Endothelial cell of umbilical vein (primary cell): ENCODE measurements around the gene UBE3D. TPM values are rescaled to one million over a fixed set of nuclear protein-coding genes. Genes with fewer than 3 reads are reported as not detected.

ENCODE experiments used
- BruUV-seq: library from RNA; stranded (reverse); fragments of 400-500 nt; replicated peaks from 2 replicates; lab custom pipeline; 2021; lab: Mats Ljungman, UMichigan
- CTCF ChIA-PET: fragments of 300-600, 350-600 bp; sonication (Branson Sonifier 250); formaldehyde crosslinking; loops from one replicate; lab custom pipeline; 2021; ENCODE audit warnings: antibody characterized with exemption, inconsistent platforms; lab: Charles Lee
- POLR2A ChIA-PET: fragments of 300-600, 350-600 bp; sonication (Branson Sonifier 250); formaldehyde crosslinking; loops from one replicate; lab custom pipeline; 2021; ENCODE audit warnings: antibody characterized with exemption, inconsistent platforms; lab: Charles Lee
- DNase-seq: peaks from one replicate; pipeline ENCODE4 v3.0.0-alpha.2; 2011; ENCODE audit warnings: low read depth, low spot score
- FAIRE-seq: peaks from 2 replicates; lab custom pipeline; 2011; peaks lifted over from hg19 to GRCh38; lab: Jason Lieb, UNC
- H2AFZ ChIP-seq: 2 replicates; pipeline ENCODE4 v1.6.0; 2012; ENCODE audit warnings: low read depth, low read length, control low read depth, inconsistent platforms
- H3K27ac ChIP-seq: 2 replicates; pipeline ENCODE4 v1.5.1; 2011; ENCODE audit warnings: low read depth, mild to moderate bottlenecking, control low read depth, low read length, moderate library complexity; ENCODE audit not compliant: insufficient read depth
- H3K27me3 ChIP-seq, 2 experiments: 2 replicates each; pipeline versions ENCODE4 v1.6.0 to v1.6.1; 2011; ENCODE audit warnings: low read length in 2 of 2, mixed read lengths in 1 of 2; ENCODE audit not compliant: control insufficient read depth in 2 of 2, insufficient read depth in 2 of 2
- H3K36me3 ChIP-seq, 2 experiments: 2 replicates in 1 of 2; 3 replicates in 1 of 2; pipeline ENCODE4 v1.5.1; 2011; ENCODE audit warnings: low read length in 2 of 2, mild to moderate bottlenecking in 1 of 2, moderate library complexity in 1 of 2; ENCODE audit not compliant: control insufficient read depth in 2 of 2, insufficient read depth in 2 of 2; ENCODE audit errors: extremely low read depth in 1 of 2
- H3K4me1 ChIP-seq: 3 replicates; pipeline ENCODE4 v1.5.1; 2011; ENCODE audit warnings: mild to moderate bottlenecking, low read length; ENCODE audit not compliant: control insufficient read depth, insufficient read depth; ENCODE audit errors: extremely low read depth
- H3K4me2 ChIP-seq: 2 replicates; pipeline ENCODE4 v1.6.1; 2011; ENCODE audit warnings: low read length, control low read depth, mixed read lengths; ENCODE audit not compliant: insufficient read depth
- H3K4me3 ChIP-seq, 3 experiments: fragments of 200-600 bp in 1 of 3; sonication (generic), shearing (Covaris generic) in 1 of 3; replicated peaks in 1 of 3; 2 replicates each; pipeline ENCODE4 v1.5.1; 2011 to 2016; ENCODE audit warnings: control low read depth in 3 of 3, low read length in 3 of 3, mild to moderate bottlenecking in 2 of 3, inconsistent platforms in 1 of 3, low read depth in 1 of 3, moderate library complexity in 1 of 3; ENCODE audit not compliant: insufficient read depth in 1 of 3
- H3K79me2 ChIP-seq: 2 replicates; pipeline ENCODE4 v1.6.0; 2012; ENCODE audit warnings: low read length, inconsistent platforms; ENCODE audit not compliant: control insufficient read depth, insufficient read depth
- H3K9ac ChIP-seq: replicated peaks from 2 replicates; pipeline ENCODE3; 2011; ENCODE audit warnings: low read length, control low read depth; ENCODE audit not compliant: insufficient read depth; ENCODE audit errors: extremely low read depth
- H3K9me1 ChIP-seq: replicated peaks from 3 replicates; pipeline ENCODE4 v1.6.0; 2011; ENCODE audit warnings: mild to moderate bottlenecking, low read length; ENCODE audit not compliant: control insufficient read depth, insufficient read depth; ENCODE audit errors: extremely low read depth
- H3K9me3 ChIP-seq: replicated peaks from 2 replicates; pipeline ENCODE4 v1.5.1; 2012; ENCODE audit warnings: low read length, inconsistent platforms; ENCODE audit not compliant: control insufficient read depth, insufficient read depth
- H4K20me1 ChIP-seq: replicated peaks from 2 replicates; pipeline ENCODE3; 2011; ENCODE audit warnings: mild to moderate bottlenecking, low read length; ENCODE audit not compliant: control insufficient read depth, insufficient read depth; ENCODE audit errors: extremely low read depth
- CTCF ChIP-seq, 2 donors: IDR thresholded peaks; 1 replicate in 1 of 2; 2 replicates in 1 of 2; pipeline ENCODE4 v1.5.1; 2011; ENCODE audit warnings: low read length in 2 of 2, mild to moderate bottlenecking in 2 of 2, moderate library complexity in 2 of 2, control low read depth in 1 of 2, inconsistent platforms in 1 of 2, low read depth in 1 of 2; ENCODE audit not compliant: insufficient read depth in 1 of 2; ENCODE audit errors: extremely low read depth in 1 of 2
- EZH2 ChIP-seq: IDR thresholded peaks from 2 replicates; pipeline ENCODE4 v1.6.1; 2012; ENCODE audit warnings: borderline replicate concordance, low read depth, mild to moderate bottlenecking, moderate library complexity, low read length, inconsistent platforms; ENCODE audit not compliant: severe bottlenecking
- FOS ChIP-seq: IDR thresholded peaks from 2 replicates; pipeline ENCODE4 v1.6.1; 2011; ENCODE audit warnings: mild to moderate bottlenecking, low read length, moderate library complexity, borderline replicate concordance; ENCODE audit not compliant: insufficient read depth
- GATA2 ChIP-seq: IDR thresholded peaks from 2 replicates; pipeline ENCODE4 v1.7.0; 2011; ENCODE audit warnings: low read depth, mild to moderate bottlenecking, moderate library complexity, mixed read lengths, low read length; ENCODE audit not compliant: insufficient read length, insufficient read depth
- JUN ChIP-seq: IDR thresholded peaks from 2 replicates; pipeline ENCODE4 v1.6.1; 2011; ENCODE audit warnings: borderline replicate concordance, low read depth; ENCODE audit not compliant: insufficient read length, insufficient read depth
- MAX ChIP-seq: IDR thresholded peaks from 2 replicates; pipeline ENCODE4 v1.6.1; 2011; ENCODE audit not compliant: insufficient read depth, insufficient read length
- MYC ChIP-seq: IDR thresholded peaks from one replicate; pipeline ENCODE4 v1.6.1; 2011; ENCODE audit warnings: mild to moderate bottlenecking, low read depth, low read length
- POLR2A ChIP-seq: IDR thresholded peaks from 2 replicates; pipeline ENCODE4 v1.6.1; 2012; ENCODE audit warnings: low read depth, mild to moderate bottlenecking, control low read depth, low read length
- POLR2AphosphoS5 ChIP-seq: IDR thresholded peaks from 2 replicates; pipeline ENCODE4 v1.6.1; 2012; ENCODE audit warnings: low read depth, mild to moderate bottlenecking, control low read depth, low read length, moderate library complexity; ENCODE audit not compliant: insufficient read depth
- dilution Hi-C: fragments of 300-500 bp; cut with MboI; formaldehyde crosslinking; loops from one replicate; pipeline ENCODE4 v1.15.0; 2019; ENCODE audit warnings: low sequenced_read_pairs; ENCODE audit not compliant: extremely low pct_ligation_motif_present
- intact Hi-C: fragments of 100-400 bp; cut with micrococcal nuclease; formaldehyde crosslinking; loops from one replicate; pipeline ENCODE4 v1.10.0; 2022
- polyA plus RNA-seq, 4 experiments: library from polyadenylated mRNA; depleted of rRNA in 3 of 4; stranded (reverse) in 3 of 4; unstranded in 1 of 4; fragments of >200 nt; gene quantifications; 2 replicates each; pipeline versions ENCODE4 v1.2.1 to v1.2.3, GENCODE V29; 2011 to 2012; ENCODE audit warnings: missing spikeins in 1 of 4
- total RNA-seq: library from RNA; stranded (reverse); gene quantifications from 2 replicates; pipeline ENCODE4 v1.2.3, GENCODE V29; 2021

The UBE3D gene
- total and polyA plus RNA-seq, 2 donors (not counting 3 experiments of a cell fraction or from before 2014, with no cell fraction given) = 1.9 to 6.2 TPM

DNA sequence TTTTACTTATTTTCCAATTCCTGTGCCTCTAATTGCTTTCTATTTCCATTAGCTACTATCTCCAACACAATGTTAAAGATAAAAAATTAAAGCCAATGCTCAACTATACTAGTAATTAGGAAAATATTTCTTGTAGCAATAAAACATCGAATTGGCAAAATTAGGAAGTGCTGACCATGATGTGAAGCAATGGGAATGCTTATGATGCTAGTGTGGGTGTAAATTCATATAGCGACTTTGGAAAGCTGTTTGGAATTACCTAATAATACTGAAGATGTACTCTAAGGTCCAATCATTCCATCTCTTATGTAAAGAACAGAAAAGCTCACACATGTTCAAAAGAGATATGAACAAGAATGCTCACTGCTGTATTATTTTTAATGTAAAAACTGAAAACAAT lies 78.2 kb downstream of the UBE3D start:
- TF ChIP-seq MAX = no peak
- no peak for TF ChIP-seq EZH2
- TF ChIP-seq POLR2AphosphoS5 = no peak
- no peak for TF ChIP-seq CTCF (IDR thresholded peaks at IDR 0.05; ENCODE audit: extremely low read depth in 1 of 2, insufficient read depth in 1 of 2, low read depth in 1 of 2, low read length in 2 of 2)
- no peak for TF ChIP-seq GATA2
- TF ChIP-seq MYC = no peak
- no peak for TF ChIP-seq POLR2A
- no peak for TF ChIP-seq FOS
- TF ChIP-seq JUN = no peak
- no peak overlapping the region for H3K9ac ChIP-seq
- no peak overlapping the region for H3K27ac ChIP-seq
- H3K36me3 ChIP-seq = no peaks in the 10 kb centered on the region
- dilution Hi-C loops (no loop called here), intact Hi-C loops (no loop called here)
- H3K4me3 ChIP-seq = no peak overlapping the region
- no peak overlapping the region for H2AFZ ChIP-seq
- DNase-seq = no peak
- no peaks in the 10 kb centered on the region for H3K27me3 ChIP-seq
- H3K4me2 ChIP-seq = no peak overlapping the region
- FAIRE-seq = no peak
- no peaks in the 10 kb centered on the region for H4K20me1 ChIP-seq
- no peaks in the 10 kb centered on the region for H3K9me3 ChIP-seq
- H3K9me1 ChIP-seq = no peaks in the 10 kb centered on the region
- BruUV-seq = no TSS peak
- POLR2A ChIA-PET = no interaction called here
- H3K4me1 ChIP-seq = no peaks in the 10 kb centered on the region
- no peaks in the 10 kb centered on the region for H3K79me2 ChIP-seq
- CTCF ChIA-PET = interaction anchor here (1.5 kb wide), 1 partner anchor 13 kb away, joined by 6 read pairs; no protein-coding TSS in a partner anchor
